Caki2 (cell line): Measurements from ENCODE around the gene PRM3. TPM values are rescaled to one million over a fixed set of nuclear protein-coding genes. Genes with fewer than 3 reads are reported as not detected.

ENCODE experiments used
- DNase-seq: peaks from one replicate; pipeline ENCODE4 v3.0.0-alpha.2; 2015; ENCODE audit warnings: low read depth
- in situ Hi-C: cut with HindIII; loops from 2 replicates; pipeline ENCODE4 v1.10.0; 2016; ENCODE audit warnings: low sequenced_read_pairs, low pct_unique_long_range_greater_than_20kb, mixed read lengths
- total RNA-seq: library from RNA; depleted of rRNA; stranded (reverse); fragments of >200 nt; shearing (Covaris generic); gene quantifications from 2 replicates; pipeline ENCODE4 v1.2.3, GENCODE V29; 2014; ENCODE audit warnings: low replicate concordance

Gene PRM3
- total RNA-seq, 1 experiment from 2014 or later, result not detected

GRCh38 chr16:11238272-11239202 lies 34.9 kb downstream of the PRM3 start:
- in situ Hi-C loops, result no loop called here
- no peak for DNase-seq

GRCh38 chr16:11236461-11237254 lies 36.8 kb downstream of the PRM3 start:
- in situ Hi-C loops, result no loop called here
- DNase-seq, result no peak

GRCh38 chr16:11235703-11235991 lies 37.8 kb downstream of the PRM3 start:
- no peak for DNase-seq
- in situ Hi-C loops, result no loop called here

GRCh38 chr16:11234884-11235702 lies 38.3 kb downstream of the PRM3 start:
- in situ Hi-C loops, result no loop called here
- no peak for DNase-seq

GRCh38 chr16:11233727-11234376 lies 39.6 kb downstream of the PRM3 start:
- no peak for DNase-seq
- in situ Hi-C loops, result no loop called here

GRCh38 chr16:11232852-11233726 lies 40.3 kb downstream of the PRM3 start:
- DNase-seq, result no peak
- in situ Hi-C loops, result no loop called here

GRCh38 chr16:11232302-11232851 lies 41.1 kb downstream of the PRM3 start:
- DNase-seq, result no peak
- in situ Hi-C loops, result no loop called here

- in situ Hi-C loops, result no loop called here
- no peak for DNase-seq
These were observed 42.0 kb downstream of the PRM3 start for GRCh38 chr16:11231367-11231970.

GRCh38 chr16:11229906-11230305 lies 43.5 kb downstream of the PRM3 start:
- in situ Hi-C loops, result no loop called here
- no peak for DNase-seq

GRCh38 chr16:11229432-11229831 lies 44.0 kb downstream of the PRM3 start:
- no peak for DNase-seq
- in situ Hi-C loops, result no loop called here

GRCh38 chr16:11225677-11226549 lies 47.5 kb downstream of the PRM3 start:
- DNase-seq, result no peak
- in situ Hi-C loops, result no loop called here

GRCh38 chr16:11224894-11225676 lies 48.3 kb downstream of the PRM3 start:
- in situ Hi-C loops, result no loop called here
- DNase-seq, result no peak

- in situ Hi-C loops, result no loop called here
- DNase-seq, result no peak
These were observed 49.1 kb downstream of the PRM3 start for GRCh38 chr16:11224096-11224893.
